Fibroblast of the aortic adventitia (primary cell): ENCODE data around the gene OGDH. TPM values are rescaled to one million over a fixed set of nuclear protein-coding genes. Genes with fewer than 3 reads are reported as not detected.

Experiments used
- DNase-seq: peaks from one replicate; pipeline ENCODE4 v3.0.0-alpha.2; 2010; ENCODE audit warnings: low read depth
- H3K4me3 ChIP-seq: 2 replicates; pipeline ENCODE4 v1.5.1; 2011; ENCODE audit warnings: low read depth, mild to moderate bottlenecking, control low read depth, low read length, moderate library complexity
- CTCF ChIP-seq: IDR thresholded peaks from 2 replicates; pipeline ENCODE4 v1.5.1; 2011; ENCODE audit warnings: mild to moderate bottlenecking, low read length, control low read depth, inconsistent platforms; ENCODE audit not compliant: insufficient read depth
- total RNA-seq: library from RNA; depleted of rRNA; stranded (reverse); fragments of >200 nt; gene quantifications from 2 replicates; pipeline ENCODE4 v1.2.3, GENCODE V29; 2012; ENCODE audit warnings: low replicate concordance

Gene OGDH
- total RNA-seq, 1 donor: 85.6 TPM

- no peak for TF ChIP-seq CTCF
- DNase-seq: no peak
- H3K4me3 ChIP-seq: no peak overlapping the region
Measured at GRCh38 chr7:44564606-44565005, 41.8 kb upstream of the OGDH start.

GRCh38 chr7:44565097-44565794 lies 41.2 kb upstream of the OGDH start:
- TF ChIP-seq CTCF: peak; percentile 100
- H3K4me3 ChIP-seq: no peak overlapping the region
- peak; percentile 59 for DNase-seq

GRCh38 chr7:44565795-44566559 lies 40.5 kb upstream of the OGDH start:
- no peak for DNase-seq
- no peak overlapping the region for H3K4me3 ChIP-seq
- TF ChIP-seq CTCF: no peak

GRCh38 chr7:44566680-44567079 lies 39.7 kb upstream of the OGDH start:
- H3K4me3 ChIP-seq: no peak overlapping the region
- no peak for DNase-seq
- no peak for TF ChIP-seq CTCF

- no peak for TF ChIP-seq CTCF
- DNase-seq: no peak
- H3K4me3 ChIP-seq: no peak overlapping the region
Measured at GRCh38 chr7:44567884-44568283, 38.5 kb upstream of the OGDH start.

GRCh38 chr7:44568771-44569560 lies 37.5 kb upstream of the OGDH start:
- no peak for TF ChIP-seq CTCF
- H3K4me3 ChIP-seq: no peak overlapping the region

More at GRCh38 chr7:44568771-44569560, 37.5 kb upstream of the OGDH start:
- DNase-seq: no peak
